SK-N-SH (cell line): ENCODE results near the gene DRC3.

Experiments used
- MXI1 ChIP-seq: IDR thresholded peaks from 2 replicates; pipeline ENCODE4 v1.6.1; 2012; ENCODE audit warnings: mild to moderate bottlenecking, low read depth, low read length, improper control_type of control experiment
- USF2 ChIP-seq: fragments of 150-350 bp; IDR thresholded peaks from 2 replicates; pipeline ENCODE4 v1.6.1; 2017; ENCODE audit warnings: antibody characterized with exemption, low read length, low read depth, borderline replicate concordance
- TF ChIP-seq, protein P1 (sequence below): IDR thresholded peaks from 2 replicates; pipeline ENCODE4; 2012

DNA sequence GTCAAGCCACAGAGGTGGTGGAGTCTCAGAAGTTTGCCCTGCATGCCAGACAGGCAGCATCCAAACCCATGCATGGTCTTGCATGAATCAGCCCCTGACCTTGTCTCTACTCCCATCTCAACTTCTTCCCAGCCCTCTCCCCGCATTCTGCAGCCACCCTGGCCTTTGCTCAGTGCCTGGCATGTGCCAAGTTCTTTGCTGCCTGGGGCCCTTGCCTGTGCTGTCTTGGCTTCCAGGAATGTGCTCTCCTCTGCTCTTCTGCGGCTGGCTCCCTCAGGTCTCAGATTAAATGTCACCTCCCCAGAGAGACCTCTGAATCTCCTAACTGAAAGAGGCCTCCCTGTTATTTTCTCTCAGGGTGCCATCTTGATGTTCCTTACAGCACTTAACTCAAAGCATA is 17.6 kb downstream of the DRC3 start:
- TF ChIP-seq MXI1 (no peak), USF2 (no peak)
- TF ChIP-seq, protein P1, sequence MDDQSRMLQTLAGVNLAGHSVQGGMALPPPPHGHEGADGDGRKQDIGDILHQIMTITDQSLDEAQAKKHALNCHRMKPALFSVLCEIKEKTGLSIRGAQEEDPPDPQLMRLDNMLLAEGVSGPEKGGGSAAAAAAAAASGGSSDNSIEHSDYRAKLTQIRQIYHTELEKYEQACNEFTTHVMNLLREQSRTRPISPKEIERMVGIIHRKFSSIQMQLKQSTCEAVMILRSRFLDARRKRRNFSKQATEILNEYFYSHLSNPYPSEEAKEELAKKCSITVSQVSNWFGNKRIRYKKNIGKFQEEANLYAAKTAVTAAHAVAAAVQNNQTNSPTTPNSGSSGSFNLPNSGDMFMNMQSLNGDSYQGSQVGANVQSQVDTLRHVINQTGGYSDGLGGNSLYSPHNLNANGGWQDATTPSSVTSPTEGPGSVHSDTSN: no peak
